ENCODE measurements around the gene PTPRN. TPM values are rescaled to one million over a fixed set of nuclear protein-coding genes. Genes with fewer than 3 reads are reported as not detected.
A peak's percentile ranks its signal among the peaks of the same experiment; 100 is the strongest.
"Not testable (repeated sequence)": the region's sequence is repeated elsewhere in the genome, so short reads cannot be mapped to it uniquely, and the experiment has no call there.

Gene PTPRN
- total and polyA plus RNA-seq, 5 donors from 2014 or later, result 0.28 TPM; not detected in 4

DNA sequence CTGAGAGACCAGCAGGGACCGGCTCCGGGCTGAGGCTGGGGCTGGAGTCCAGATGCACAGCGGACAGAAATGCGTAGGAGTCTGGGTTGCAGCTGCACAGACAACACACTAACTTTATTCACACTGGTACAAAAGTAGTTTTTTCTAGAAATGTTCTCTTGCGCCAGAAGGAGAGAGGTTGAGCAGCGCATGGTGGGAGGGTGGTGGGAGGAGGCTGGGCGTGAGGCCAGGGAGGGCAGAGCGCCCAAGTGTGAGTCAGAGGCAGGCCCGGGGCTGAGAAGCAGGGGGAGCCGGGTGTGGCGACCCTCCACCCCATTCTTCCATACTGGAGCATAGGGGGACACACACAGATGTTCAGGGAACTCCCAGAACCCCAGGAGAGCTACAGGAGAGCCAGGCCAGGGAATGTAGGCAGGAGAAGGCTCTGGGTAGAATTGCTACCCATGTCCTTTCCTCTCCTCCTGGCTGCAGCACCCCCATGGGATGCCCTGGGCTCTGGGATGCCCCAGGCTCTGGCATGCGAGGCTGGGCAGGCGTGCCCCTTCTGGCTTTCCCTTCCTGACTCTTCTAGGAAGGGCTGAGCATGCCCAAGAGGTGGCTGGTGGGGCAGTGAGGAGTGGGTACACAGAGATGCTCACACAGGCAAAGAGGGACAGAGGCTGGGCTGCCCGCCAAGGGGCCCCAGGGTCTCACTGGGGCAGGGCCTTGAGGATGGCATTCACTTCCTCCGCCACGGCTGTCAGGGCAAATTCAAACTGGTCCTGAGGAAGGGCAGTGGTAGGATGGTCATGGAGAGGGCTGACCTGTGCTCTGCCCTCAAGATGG lies 19.5 kb downstream of the PTPRN start:
- H3K27me3 ChIP-seq (ENCODE audit: control insufficient read depth, insufficient read depth, low read length), result no peaks in the 10 kb centered on the region
- ATAC-seq (ENCODE audit: low read depth in 2 of 2), result no peak
- H3K36me3 Mint-ChIP-seq, result peaks cover 4% of the 10 kb centered on the region

DNA sequence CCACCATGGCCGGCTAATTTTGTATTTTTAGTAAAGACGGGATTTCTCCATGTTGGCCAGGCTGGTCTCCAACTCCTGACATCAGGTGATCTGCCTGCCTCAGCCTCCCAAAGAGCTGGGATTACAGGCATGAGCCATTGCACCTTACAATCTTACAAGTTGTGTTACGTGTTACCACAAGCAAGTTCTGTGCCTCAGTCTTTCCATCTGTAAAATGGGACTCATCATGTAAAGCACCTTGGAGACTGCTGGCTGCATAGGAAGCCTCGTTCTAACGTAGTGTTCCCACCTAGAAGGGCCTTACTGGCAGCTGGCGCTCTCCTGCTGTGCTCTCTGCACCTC lies 20.0 kb downstream of the PTPRN start:
- H3K9me3 ChIP-seq (ENCODE audit: control insufficient read depth in 2 of 2, low read length in 2 of 2), result no peaks in the 10 kb centered on the region
- Mint-ChIP-seq H3K36me3 (peaks cover 4% of the 10 kb centered on the region), H3K4me3 (peak overlapping the region in 1 of 4 donors; percentile 47), H3K27me3 (peaks cover 5% of the 10 kb centered on the region), H3K27ac (no peak overlapping the region), H3K9me3 (no peaks in the 10 kb centered on the region), H3K4me1 (peaks cover 0 to 4% (median 0%) of the 10 kb centered on the region in 4 donors)
- no peaks in the 10 kb centered on the region for H3K27me3 ChIP-seq (ENCODE audit: control insufficient read depth, insufficient read depth, low read length)
- H3K27ac ChIP-seq (ENCODE audit: insufficient read depth, low read length, poor library complexity, severe bottlenecking), result no peak overlapping the region
- ATAC-seq (ENCODE audit: low read depth in 2 of 2) (no peak), DNase-seq (no peak)
- H3K36me3 ChIP-seq (ENCODE audit: control insufficient read depth, insufficient read depth, low read length), result peaks cover 16% of the 10 kb centered on the region
- H3K4me1 ChIP-seq (ENCODE audit: control insufficient read depth, insufficient read depth, low read length, poor library complexity, severe bottlenecking), result peaks cover 5% of the 10 kb centered on the region
- no peak overlapping the region for H3K4me3 ChIP-seq (ENCODE audit: low read depth, low read length)

More for the DNA sequence above, 19.5 kb downstream of the PTPRN start:
- Mint-ChIP-seq H3K27ac (no peak overlapping the region), H3K9me3 (no peaks in the 10 kb centered on the region), H3K4me3 (peak overlapping the region in 1 of 4 donors; percentile 47), H3K27me3 (peaks cover 5% of the 10 kb centered on the region), H3K4me1 (peaks cover 0 to 6% (median 0%) of the 10 kb centered on the region in 4 donors)
- peaks cover 11% of the 10 kb centered on the region for H3K36me3 ChIP-seq (ENCODE audit: control insufficient read depth, insufficient read depth, low read length)
- H3K27ac ChIP-seq (ENCODE audit: insufficient read depth, low read length, poor library complexity, severe bottlenecking), result no peak overlapping the region
- H3K4me1 ChIP-seq (ENCODE audit: control insufficient read depth, insufficient read depth, low read length, poor library complexity, severe bottlenecking), result peaks cover 11% of the 10 kb centered on the region
- no peak for DNase-seq
- no peak overlapping the region for H3K4me3 ChIP-seq (ENCODE audit: low read depth, low read length)
- no peaks in the 10 kb centered on the region for H3K9me3 ChIP-seq (ENCODE audit: control insufficient read depth in 2 of 2, low read length in 2 of 2)

DNA sequence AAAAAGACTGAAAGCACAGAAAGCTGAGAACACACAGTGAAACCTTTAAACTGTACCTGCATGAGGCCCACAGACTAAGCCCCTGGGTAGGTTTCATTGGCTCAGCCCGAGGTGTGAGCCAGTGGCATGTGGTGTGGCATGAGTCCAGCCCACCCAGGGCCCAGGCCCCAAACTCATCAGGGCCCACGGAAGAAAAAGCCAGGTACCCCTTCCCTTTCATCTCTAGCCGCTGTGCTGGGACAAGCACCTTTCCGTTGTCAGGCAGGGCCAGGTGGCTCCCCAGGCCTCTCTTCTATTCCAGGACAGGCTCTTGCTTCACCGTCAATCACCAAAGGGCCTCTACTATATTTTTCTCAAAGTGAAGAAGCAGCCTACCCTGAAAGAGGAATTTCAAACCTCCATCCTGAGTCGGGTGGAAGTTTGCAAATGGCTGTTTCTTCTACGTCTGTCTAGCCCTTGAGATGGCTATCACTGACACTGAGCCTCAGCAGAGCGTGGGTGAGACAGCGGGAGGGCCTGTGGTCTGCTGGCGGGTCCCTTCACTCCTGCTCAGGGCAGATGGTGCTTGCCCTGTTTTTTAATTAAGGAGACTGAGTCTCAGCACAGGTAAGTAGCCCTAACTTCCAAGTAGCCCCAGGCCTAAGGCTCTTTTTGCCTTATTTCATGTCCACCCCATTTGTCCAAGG lies 21.5 kb downstream of the PTPRN start:
- Histone ChIP-seq H3K36me3 (ENCODE audit: control insufficient read depth, insufficient read depth, low read length) (peaks cover 30% of the 10 kb centered on the region), H3K27ac (ENCODE audit: insufficient read depth, low read length, poor library complexity, severe bottlenecking) (peak overlapping the region; percentile 31), H3K4me3 (ENCODE audit: low read depth, low read length) (no peak overlapping the region), H3K4me1 (ENCODE audit: control insufficient read depth, insufficient read depth, low read length, poor library complexity, severe bottlenecking) (peaks cover 4% of the 10 kb centered on the region), H3K9me3 (ENCODE audit: control insufficient read depth in 2 of 2, low read length in 2 of 2) (no peaks in the 10 kb centered on the region), H3K27me3 (ENCODE audit: control insufficient read depth, insufficient read depth, low read length) (no peaks in the 10 kb centered on the region)
- Mint-ChIP-seq H3K27me3 (peaks cover 3% of the 10 kb centered on the region), H3K9me3 (no peaks in the 10 kb centered on the region), H3K36me3 (peaks cover 14% of the 10 kb centered on the region), H3K27ac (peak overlapping the region in 1 of 3 donors; percentile 2), H3K4me3 (no peak overlapping the region), H3K4me1 (peaks cover 0 to 14% (median 4%) of the 10 kb centered on the region in 4 donors)
- ATAC-seq (ENCODE audit: low read depth in 2 of 2) (no peak), DNase-seq (no peak)

DNA sequence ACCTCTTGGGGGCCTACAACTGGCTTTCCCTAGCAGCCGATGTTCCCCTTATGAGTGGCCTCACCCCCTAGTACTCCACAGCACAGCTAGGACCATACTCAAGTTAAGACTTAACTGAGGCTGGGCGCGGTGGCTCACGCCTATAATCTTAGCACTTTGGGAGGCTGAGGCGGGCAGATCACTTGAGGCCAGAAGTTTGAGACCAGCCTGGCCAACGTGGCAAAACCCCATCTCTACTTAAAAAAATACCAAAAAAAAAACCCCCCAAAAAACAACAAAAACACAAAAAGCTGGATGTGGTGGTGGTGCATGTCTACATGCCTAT lies 22.1 kb downstream of the PTPRN start:
- Mint-ChIP-seq H3K4me1 (peaks cover 2 to 20% (median 6%) of the 10 kb centered on the region in 4 donors), H3K36me3 (peaks cover 15% of the 10 kb centered on the region)
- H3K27ac ChIP-seq (ENCODE audit: insufficient read depth, low read length, poor library complexity, severe bottlenecking); H3K9me3 ChIP-seq (ENCODE audit: control insufficient read depth in 2 of 2, low read length in 2 of 2); H3K4me3 Mint-ChIP-seq; H3K4me3 ChIP-seq (ENCODE audit: low read depth, low read length); ATAC-seq (ENCODE audit: low read depth in 2 of 2); H3K4me1 ChIP-seq (ENCODE audit: control insufficient read depth, insufficient read depth, low read length, poor library complexity, severe bottlenecking); DNase-seq; H3K27me3 Mint-ChIP-seq; H3K9me3 Mint-ChIP-seq; H3K27ac Mint-ChIP-seq; H3K27me3 ChIP-seq (ENCODE audit: control insufficient read depth, insufficient read depth, low read length): not testable (repeated sequence)
- H3K36me3 ChIP-seq (ENCODE audit: control insufficient read depth, insufficient read depth, low read length), result peaks cover 37% of the 10 kb centered on the region

DNA sequence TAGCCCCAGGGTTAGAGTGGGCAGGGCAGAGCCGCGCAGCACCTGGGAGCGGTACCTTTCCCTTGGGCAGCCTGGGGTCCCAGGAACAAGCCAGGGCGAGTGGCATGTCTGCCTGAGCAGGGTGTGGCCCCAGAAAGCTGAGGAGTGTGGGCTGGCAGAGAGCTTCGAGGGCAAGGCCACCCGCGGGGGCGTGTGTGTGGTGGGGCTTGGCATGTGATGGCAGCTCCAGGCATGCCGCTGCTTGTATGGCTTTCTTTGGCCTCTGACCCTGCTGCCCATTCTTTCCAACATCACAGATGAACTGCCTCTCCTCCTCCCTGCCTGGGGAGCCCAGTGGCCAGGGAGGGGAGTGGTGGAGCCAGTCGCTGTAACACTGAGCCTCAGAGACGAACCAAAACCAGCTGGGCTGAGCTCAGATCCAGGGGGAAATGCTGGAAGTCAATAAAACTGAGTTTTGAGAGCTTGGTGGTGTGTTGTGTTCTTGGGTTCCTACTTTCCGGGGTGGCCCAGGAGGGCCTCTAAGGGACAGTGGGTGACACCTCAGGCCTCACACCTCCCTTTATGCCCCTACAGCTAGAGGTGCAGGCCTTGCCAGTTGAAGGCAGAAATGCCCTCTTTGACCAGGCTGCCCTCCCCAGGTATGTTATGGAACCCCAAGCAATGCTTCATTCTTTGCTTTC lies 22.6 kb downstream of the PTPRN start:
- no peaks in the 10 kb centered on the region for H3K9me3 Mint-ChIP-seq
- H3K27me3 Mint-ChIP-seq, result peaks cover 4% of the 10 kb centered on the region
- H3K4me1 Mint-ChIP-seq, result peaks cover 3 to 24% (median 7%) of the 10 kb centered on the region in 4 donors
- Histone ChIP-seq H3K27me3 (ENCODE audit: control insufficient read depth, insufficient read depth, low read length) (no peaks in the 10 kb centered on the region), H3K4me3 (ENCODE audit: low read depth, low read length) (no peak overlapping the region), H3K27ac (ENCODE audit: insufficient read depth, low read length, poor library complexity, severe bottlenecking) (no peak overlapping the region), H3K9me3 (ENCODE audit: control insufficient read depth in 2 of 2, low read length in 2 of 2) (no peaks in the 10 kb centered on the region), H3K36me3 (ENCODE audit: control insufficient read depth, insufficient read depth, low read length) (peaks cover 42% of the 10 kb centered on the region), H3K4me1 (ENCODE audit: control insufficient read depth, insufficient read depth, low read length, poor library complexity, severe bottlenecking) (peaks cover 4% of the 10 kb centered on the region)
- peak overlapping the region in 2 of 3 donors; percentile 60 to 63 for H3K27ac Mint-ChIP-seq
- peaks cover 16% of the 10 kb centered on the region for H3K36me3 Mint-ChIP-seq
- DNase-seq, result no peak
- H3K4me3 Mint-ChIP-seq, result peak overlapping the region in 1 of 4 donors; percentile 80
- ATAC-seq (ENCODE audit: low read depth in 2 of 2), result no peak

DNA sequence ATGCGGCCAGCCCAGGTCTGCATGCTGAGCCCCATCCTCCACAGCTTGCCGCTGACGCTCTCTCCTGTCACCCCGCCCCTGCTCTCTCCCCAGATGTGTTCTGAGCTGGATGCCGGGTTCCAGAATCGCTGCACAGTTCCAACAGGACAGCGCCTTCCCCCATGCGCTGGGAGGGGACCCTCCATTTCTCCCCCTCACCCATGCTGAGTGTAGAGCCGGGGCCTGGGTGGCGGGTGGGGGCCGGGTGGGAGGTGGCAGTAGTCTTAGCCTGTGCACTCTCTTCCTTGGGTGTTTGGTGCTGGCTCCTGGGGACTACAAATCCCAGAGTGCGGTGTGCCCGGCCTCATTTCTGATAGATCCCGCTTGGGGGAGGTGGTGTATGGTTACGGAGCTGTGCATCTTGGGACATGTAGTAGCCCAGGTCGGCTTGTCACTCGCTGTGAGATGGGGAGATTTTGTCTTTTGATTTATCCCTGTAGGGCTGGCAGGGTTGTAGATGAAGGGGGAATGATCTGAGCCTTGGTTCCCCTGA lies 23.2 kb downstream of the PTPRN start:
- peaks cover 4% of the 10 kb centered on the region for H3K4me1 ChIP-seq (ENCODE audit: control insufficient read depth, insufficient read depth, low read length, poor library complexity, severe bottlenecking)
- peaks cover 48% of the 10 kb centered on the region for H3K36me3 ChIP-seq (ENCODE audit: control insufficient read depth, insufficient read depth, low read length)
- DNase-seq (no peak), ATAC-seq (ENCODE audit: low read depth in 2 of 2) (no peak)
- Mint-ChIP-seq H3K27me3 (peaks cover 4% of the 10 kb centered on the region), H3K4me1 (peaks cover 6 to 30% (median 8%) of the 10 kb centered on the region in 4 donors), H3K4me3 (no peak overlapping the region), H3K27ac (peak overlapping the region in 2 of 3 donors; percentile 60 to 63), H3K36me3 (peaks cover 22% of the 10 kb centered on the region), H3K9me3 (no peaks in the 10 kb centered on the region)
- H3K27ac ChIP-seq (ENCODE audit: insufficient read depth, low read length, poor library complexity, severe bottlenecking), result no peak overlapping the region
- H3K27me3 ChIP-seq (ENCODE audit: control insufficient read depth, insufficient read depth, low read length), result no peaks in the 10 kb centered on the region
- H3K9me3 ChIP-seq (ENCODE audit: control insufficient read depth in 2 of 2, low read length in 2 of 2), result no peaks in the 10 kb centered on the region
- no peak overlapping the region for H3K4me3 ChIP-seq (ENCODE audit: low read depth, low read length)

DNA sequence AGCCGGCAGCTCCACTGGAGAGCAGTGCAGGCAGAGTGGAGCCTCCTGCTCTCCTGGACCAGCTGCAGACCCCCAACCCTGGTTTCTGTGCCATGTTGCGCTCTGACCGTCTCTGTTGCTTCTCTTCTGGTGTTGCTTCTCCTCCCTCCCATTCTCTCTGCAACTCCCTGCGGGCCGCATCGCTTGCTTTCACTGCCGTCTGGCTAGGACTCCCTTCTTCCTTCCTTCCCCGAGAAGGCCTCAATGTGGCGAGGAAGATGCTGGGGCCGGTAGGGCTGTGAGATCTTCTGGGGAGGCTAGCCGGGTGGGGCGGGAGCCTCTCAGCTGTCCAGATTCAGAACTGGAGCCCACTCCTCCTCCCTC lies 23.8 kb downstream of the PTPRN start:
- peak overlapping the region in 1 of 4 donors; percentile 72 for H3K4me3 Mint-ChIP-seq
- no peak for DNase-seq

More for the DNA sequence above, 23.8 kb downstream of the PTPRN start:
- no peaks in the 10 kb centered on the region for H3K9me3 ChIP-seq (ENCODE audit: control insufficient read depth in 2 of 2, low read length in 2 of 2)
- Mint-ChIP-seq H3K36me3 (peaks cover 28% of the 10 kb centered on the region), H3K27ac (no peak overlapping the region), H3K9me3 (no peaks in the 10 kb centered on the region), H3K27me3 (peaks cover 4% of the 10 kb centered on the region), H3K4me1 (peaks cover 6 to 36% (median 9%) of the 10 kb centered on the region in 4 donors)
- peaks cover 6% of the 10 kb centered on the region for H3K4me1 ChIP-seq (ENCODE audit: control insufficient read depth, insufficient read depth, low read length, poor library complexity, severe bottlenecking)
- ATAC-seq (ENCODE audit: low read depth in 2 of 2), result no peak
- no peak overlapping the region for H3K27ac ChIP-seq (ENCODE audit: insufficient read depth, low read length, poor library complexity, severe bottlenecking)
- H3K4me3 ChIP-seq (ENCODE audit: low read depth, low read length), result no peak overlapping the region
- H3K36me3 ChIP-seq (ENCODE audit: control insufficient read depth, insufficient read depth, low read length), result peaks cover 54% of the 10 kb centered on the region
- H3K27me3 ChIP-seq (ENCODE audit: control insufficient read depth, insufficient read depth, low read length), result no peaks in the 10 kb centered on the region
